Neural cell (in vitro differentiated cells): ENCODE data around the gene CCDC85C. TPM values are rescaled to one million over a fixed set of nuclear protein-coding genes. Genes with fewer than 3 reads are reported as not detected.

Experiments used
- H2AFZ ChIP-seq: fragments of 200-600, 300-800 bp; sonication (generic), shearing (Covaris generic); 2 replicates; pipeline ENCODE4 v1.6.0; 2014; ENCODE audit warnings: low read depth, mild to moderate bottlenecking, antibody characterized with exemption, low read length, moderate library complexity
- H3F3A ChIP-seq: fragments of 200-600 bp; shearing (Covaris generic); 2 replicates; pipeline ENCODE4 v1.6.1; 2016; ENCODE audit warnings: mild to moderate bottlenecking, moderate library complexity, mixed read lengths, antibody characterized with exemption, low read length; ENCODE audit not compliant: insufficient read depth, poor library complexity, severe bottlenecking
- H3K27ac ChIP-seq: fragments of 200-600, 300-800 bp; sonication (generic), shearing (Covaris generic); 2 replicates; pipeline ENCODE4 v1.5.1; 2014; ENCODE audit warnings: mild to moderate bottlenecking, low read length, moderate library complexity
- H3K27me3 ChIP-seq: fragments of 300-800, 200-600 bp; sonication (generic), shearing (Covaris generic); 2 replicates; pipeline ENCODE4 v1.6.0; 2014; ENCODE audit warnings: mild to moderate bottlenecking, low read depth, low read length, moderate library complexity; ENCODE audit not compliant: insufficient read depth
- H3K36me3 ChIP-seq: fragments of 300-800, 200-600 bp; sonication (generic), shearing (Covaris generic); 2 replicates; pipeline ENCODE4 v1.5.1; 2014; ENCODE audit warnings: mild to moderate bottlenecking, antibody characterized with exemption, low read length, moderate library complexity; ENCODE audit not compliant: insufficient read depth
- H3K4me2 ChIP-seq: fragments of 300-800, 200-600 bp; sonication (generic), shearing (Covaris generic); 2 replicates; pipeline ENCODE4 v1.6.0; 2014; ENCODE audit warnings: mild to moderate bottlenecking, low read length
- H3K4me3 ChIP-seq: fragments of 300-800, 200-600 bp; sonication (generic), shearing (Covaris generic); 2 replicates; pipeline ENCODE4 v1.5.1; 2014; ENCODE audit warnings: mild to moderate bottlenecking, low read length, moderate library complexity
- H3K79me2 ChIP-seq: fragments of 200-600 bp; shearing (Covaris generic); replicated peaks from 2 replicates; pipeline ENCODE4 v1.6.0; 2014; ENCODE audit warnings: mild to moderate bottlenecking, low read length, moderate library complexity; ENCODE audit not compliant: insufficient read depth
- H3K9ac ChIP-seq: fragments of 300-800, 200-600 bp; sonication (generic), shearing (Covaris generic); 2 replicates; pipeline ENCODE4 v1.6.1; 2016; ENCODE audit warnings: mild to moderate bottlenecking, low read length, mixed read lengths
- H3K9me2 ChIP-seq: fragments of 200-600 bp; shearing (Covaris generic); 2 replicates; pipeline ENCODE4 v1.6.1; 2016; ENCODE audit warnings: mild to moderate bottlenecking, low read length, mixed read lengths; ENCODE audit not compliant: insufficient read depth
- H3K9me3 ChIP-seq: fragments of 200-600, 300-800 bp; sonication (generic), shearing (Covaris generic); 2 replicates; pipeline ENCODE4 v1.6.1; 2016; ENCODE audit warnings: mild to moderate bottlenecking, mixed run types, low read length, moderate library complexity, mixed read lengths
- H4K20me1 ChIP-seq: fragments of 200-600 bp; shearing (Covaris generic); 2 replicates; pipeline ENCODE4 v1.6.1; 2016; ENCODE audit warnings: mild to moderate bottlenecking, mixed run types; ENCODE audit not compliant: insufficient read depth
- CTCF ChIP-seq: fragments of 450-650 bp; IDR thresholded peaks from 2 replicates; pipeline ENCODE4 v1.5.1; 2014; ENCODE audit warnings: antibody characterized with exemption, mild to moderate bottlenecking, moderate library complexity; ENCODE audit not compliant: poor library complexity, severe bottlenecking
- EP300 ChIP-seq: fragments of 450-650 bp; conservative IDR thresholded peaks from 2 replicates; pipeline ENCODE4 v1.6.1; 2014; ENCODE audit warnings: antibody characterized with exemption, mild to moderate bottlenecking, moderate library complexity; ENCODE audit not compliant: poor library complexity, severe bottlenecking
- EZH2 ChIP-seq: fragments of 200-600, 300-800 bp; shearing (Covaris generic), sonication (generic); IDR thresholded peaks from 2 replicates; pipeline ENCODE4 v1.6.1; 2014; ENCODE audit warnings: antibody characterized with exemption, low read length, borderline replicate concordance, mild to moderate bottlenecking; ENCODE audit not compliant: insufficient read depth, poor library complexity, severe bottlenecking
- MXI1 ChIP-seq: fragments of 450-650 bp; conservative IDR thresholded peaks from 2 replicates; pipeline ENCODE4 v1.6.1; 2014; ENCODE audit warnings: antibody characterized with exemption, mild to moderate bottlenecking; ENCODE audit not compliant: poor library complexity, severe bottlenecking
- POLR2AphosphoS5 ChIP-seq: IDR thresholded peaks from 2 replicates; pipeline ENCODE4 v1.6.1; 2012
- RAD21 ChIP-seq: fragments of 450-650 bp; conservative IDR thresholded peaks from 2 replicates; pipeline ENCODE4 v1.6.1; 2014; ENCODE audit warnings: antibody characterized with exemption, mild to moderate bottlenecking, moderate library complexity
- SMC3 ChIP-seq: fragments of 450-650 bp; conservative IDR thresholded peaks from 2 replicates; pipeline ENCODE4 v1.6.1; 2014; ENCODE audit warnings: antibody characterized with exemption, mild to moderate bottlenecking, moderate library complexity; ENCODE audit not compliant: poor library complexity
- TAF1 ChIP-seq: IDR thresholded peaks from 2 replicates; pipeline ENCODE4 v1.6.1; 2012; ENCODE audit warnings: low read depth
- polyA plus RNA-seq: library from polyadenylated mRNA; depleted of rRNA; stranded (reverse); fragments of >200 nt; gene quantifications from 2 replicates; pipeline ENCODE4 v1.2.3, GENCODE V29; 2014
- TF ChIP-seq, protein P1 (sequence below): IDR thresholded peaks from 2 replicates; pipeline ENCODE4 v1.6.1; 2012; ENCODE audit warnings: borderline replicate concordance

CCDC85C gene
- polyA plus RNA-seq, 1 donor from 2014 or later = 24.8 TPM

- H3K27ac ChIP-seq = no peak overlapping the region
- no peak overlapping the region for H3K9ac ChIP-seq
- H3K4me2 ChIP-seq = no peak overlapping the region
- no peaks in the 10 kb centered on the region for H3F3A ChIP-seq
- H3K9me2 ChIP-seq = no peaks in the 10 kb centered on the region
- H3K9me3 ChIP-seq = no peaks in the 10 kb centered on the region
- no peaks in the 10 kb centered on the region for H3K36me3 ChIP-seq
- no peak overlapping the region for H2AFZ ChIP-seq
- no peaks in the 10 kb centered on the region for H3K27me3 ChIP-seq
- H4K20me1 ChIP-seq = no peaks in the 10 kb centered on the region
- H3K4me3 ChIP-seq = no peak overlapping the region
- TF ChIP-seq SMC3 (peak; percentile 92), POLR2AphosphoS5 (no peak), CTCF (peak; percentile 90), RAD21 (peak; percentile 93)
- peaks cover 5% of the 10 kb centered on the region for H3K79me2 ChIP-seq
Measured at GRCh38 chr14:99518441-99519346, 85.3 kb downstream of the CCDC85C start.

- no peaks in the 10 kb centered on the region for H3K9me3 ChIP-seq
- no peak overlapping the region for H3K9ac ChIP-seq
- no peak for TF ChIP-seq TAF1
- TF ChIP-seq EP300 = no peak
- no peak for TF ChIP-seq POLR2AphosphoS5
- TF ChIP-seq RAD21 = no peak
- no peak for TF ChIP-seq CTCF
- TF ChIP-seq MXI1 = no peak
- TF ChIP-seq EZH2 = no peak
- no peak for TF ChIP-seq SMC3
- TF ChIP-seq, protein P1, sequence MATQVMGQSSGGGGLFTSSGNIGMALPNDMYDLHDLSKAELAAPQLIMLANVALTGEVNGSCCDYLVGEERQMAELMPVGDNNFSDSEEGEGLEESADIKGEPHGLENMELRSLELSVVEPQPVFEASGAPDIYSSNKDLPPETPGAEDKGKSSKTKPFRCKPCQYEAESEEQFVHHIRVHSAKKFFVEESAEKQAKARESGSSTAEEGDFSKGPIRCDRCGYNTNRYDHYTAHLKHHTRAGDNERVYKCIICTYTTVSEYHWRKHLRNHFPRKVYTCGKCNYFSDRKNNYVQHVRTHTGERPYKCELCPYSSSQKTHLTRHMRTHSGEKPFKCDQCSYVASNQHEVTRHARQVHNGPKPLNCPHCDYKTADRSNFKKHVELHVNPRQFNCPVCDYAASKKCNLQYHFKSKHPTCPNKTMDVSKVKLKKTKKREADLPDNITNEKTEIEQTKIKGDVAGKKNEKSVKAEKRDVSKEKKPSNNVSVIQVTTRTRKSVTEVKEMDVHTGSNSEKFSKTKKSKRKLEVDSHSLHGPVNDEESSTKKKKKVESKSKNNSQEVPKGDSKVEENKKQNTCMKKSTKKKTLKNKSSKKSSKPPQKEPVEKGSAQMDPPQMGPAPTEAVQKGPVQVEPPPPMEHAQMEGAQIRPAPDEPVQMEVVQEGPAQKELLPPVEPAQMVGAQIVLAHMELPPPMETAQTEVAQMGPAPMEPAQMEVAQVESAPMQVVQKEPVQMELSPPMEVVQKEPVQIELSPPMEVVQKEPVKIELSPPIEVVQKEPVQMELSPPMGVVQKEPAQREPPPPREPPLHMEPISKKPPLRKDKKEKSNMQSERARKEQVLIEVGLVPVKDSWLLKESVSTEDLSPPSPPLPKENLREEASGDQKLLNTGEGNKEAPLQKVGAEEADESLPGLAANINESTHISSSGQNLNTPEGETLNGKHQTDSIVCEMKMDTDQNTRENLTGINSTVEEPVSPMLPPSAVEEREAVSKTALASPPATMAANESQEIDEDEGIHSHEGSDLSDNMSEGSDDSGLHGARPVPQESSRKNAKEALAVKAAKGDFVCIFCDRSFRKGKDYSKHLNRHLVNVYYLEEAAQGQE = no peak
- no peak overlapping the region for H3K27ac ChIP-seq
- H3K4me3 ChIP-seq = no peak overlapping the region
- no peaks in the 10 kb centered on the region for H3K9me2 ChIP-seq
- no peaks in the 10 kb centered on the region for H4K20me1 ChIP-seq
- no peak overlapping the region for H2AFZ ChIP-seq
- H3K36me3 ChIP-seq = no peaks in the 10 kb centered on the region
- no peaks in the 10 kb centered on the region for H3F3A ChIP-seq
- H3K27me3 ChIP-seq = no peaks in the 10 kb centered on the region
- H3K79me2 ChIP-seq = peaks cover 5% of the 10 kb centered on the region
- H3K4me2 ChIP-seq = no peak overlapping the region
Measured at GRCh38 chr14:99517643-99518381, 86.2 kb downstream of the CCDC85C start.
